Neural cell (in vitro differentiated cells): ENCODE measurements around the gene ANAPC2.

Experiments used
- EP300 ChIP-seq: fragments of 450-650 bp; conservative IDR thresholded peaks from 2 replicates; pipeline ENCODE4 v1.6.1; 2014; ENCODE audit warnings: antibody characterized with exemption, mild to moderate bottlenecking, moderate library complexity; ENCODE audit not compliant: poor library complexity, severe bottlenecking
- TF ChIP-seq, protein P1 (sequence below): fragments of 450-650 bp; IDR thresholded peaks from 2 replicates; pipeline ENCODE4 v1.5.1; 2014; ENCODE audit warnings: antibody characterized with exemption, mild to moderate bottlenecking, moderate library complexity; ENCODE audit not compliant: poor library complexity, severe bottlenecking
- TF ChIP-seq, protein P2 (sequence below): IDR thresholded peaks from 2 replicates; pipeline ENCODE4 v1.6.1; 2012; ENCODE audit warnings: borderline replicate concordance

- TF ChIP-seq EP300: no peak
- TF ChIP-seq, protein P1, sequence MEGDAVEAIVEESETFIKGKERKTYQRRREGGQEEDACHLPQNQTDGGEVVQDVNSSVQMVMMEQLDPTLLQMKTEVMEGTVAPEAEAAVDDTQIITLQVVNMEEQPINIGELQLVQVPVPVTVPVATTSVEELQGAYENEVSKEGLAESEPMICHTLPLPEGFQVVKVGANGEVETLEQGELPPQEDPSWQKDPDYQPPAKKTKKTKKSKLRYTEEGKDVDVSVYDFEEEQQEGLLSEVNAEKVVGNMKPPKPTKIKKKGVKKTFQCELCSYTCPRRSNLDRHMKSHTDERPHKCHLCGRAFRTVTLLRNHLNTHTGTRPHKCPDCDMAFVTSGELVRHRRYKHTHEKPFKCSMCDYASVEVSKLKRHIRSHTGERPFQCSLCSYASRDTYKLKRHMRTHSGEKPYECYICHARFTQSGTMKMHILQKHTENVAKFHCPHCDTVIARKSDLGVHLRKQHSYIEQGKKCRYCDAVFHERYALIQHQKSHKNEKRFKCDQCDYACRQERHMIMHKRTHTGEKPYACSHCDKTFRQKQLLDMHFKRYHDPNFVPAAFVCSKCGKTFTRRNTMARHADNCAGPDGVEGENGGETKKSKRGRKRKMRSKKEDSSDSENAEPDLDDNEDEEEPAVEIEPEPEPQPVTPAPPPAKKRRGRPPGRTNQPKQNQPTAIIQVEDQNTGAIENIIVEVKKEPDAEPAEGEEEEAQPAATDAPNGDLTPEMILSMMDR: no peak
- TF ChIP-seq, protein P2, sequence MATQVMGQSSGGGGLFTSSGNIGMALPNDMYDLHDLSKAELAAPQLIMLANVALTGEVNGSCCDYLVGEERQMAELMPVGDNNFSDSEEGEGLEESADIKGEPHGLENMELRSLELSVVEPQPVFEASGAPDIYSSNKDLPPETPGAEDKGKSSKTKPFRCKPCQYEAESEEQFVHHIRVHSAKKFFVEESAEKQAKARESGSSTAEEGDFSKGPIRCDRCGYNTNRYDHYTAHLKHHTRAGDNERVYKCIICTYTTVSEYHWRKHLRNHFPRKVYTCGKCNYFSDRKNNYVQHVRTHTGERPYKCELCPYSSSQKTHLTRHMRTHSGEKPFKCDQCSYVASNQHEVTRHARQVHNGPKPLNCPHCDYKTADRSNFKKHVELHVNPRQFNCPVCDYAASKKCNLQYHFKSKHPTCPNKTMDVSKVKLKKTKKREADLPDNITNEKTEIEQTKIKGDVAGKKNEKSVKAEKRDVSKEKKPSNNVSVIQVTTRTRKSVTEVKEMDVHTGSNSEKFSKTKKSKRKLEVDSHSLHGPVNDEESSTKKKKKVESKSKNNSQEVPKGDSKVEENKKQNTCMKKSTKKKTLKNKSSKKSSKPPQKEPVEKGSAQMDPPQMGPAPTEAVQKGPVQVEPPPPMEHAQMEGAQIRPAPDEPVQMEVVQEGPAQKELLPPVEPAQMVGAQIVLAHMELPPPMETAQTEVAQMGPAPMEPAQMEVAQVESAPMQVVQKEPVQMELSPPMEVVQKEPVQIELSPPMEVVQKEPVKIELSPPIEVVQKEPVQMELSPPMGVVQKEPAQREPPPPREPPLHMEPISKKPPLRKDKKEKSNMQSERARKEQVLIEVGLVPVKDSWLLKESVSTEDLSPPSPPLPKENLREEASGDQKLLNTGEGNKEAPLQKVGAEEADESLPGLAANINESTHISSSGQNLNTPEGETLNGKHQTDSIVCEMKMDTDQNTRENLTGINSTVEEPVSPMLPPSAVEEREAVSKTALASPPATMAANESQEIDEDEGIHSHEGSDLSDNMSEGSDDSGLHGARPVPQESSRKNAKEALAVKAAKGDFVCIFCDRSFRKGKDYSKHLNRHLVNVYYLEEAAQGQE: no peak
Measured at GRCh38 chr9:137218212-137218753, 29.9 kb upstream of the ANAPC2 start.
